Suprapubic skin (tissue), 4 donors: Measurements from ENCODE around the gene SCGN. TPM values are rescaled to one million over a fixed set of nuclear protein-coding genes. Genes with fewer than 3 reads are reported as not detected.

Source experiments
- DNase-seq, 2 donors: peaks; one replicate each; pipeline ENCODE4 v3.0.0-alpha.2; 2019; ENCODE audit warnings: low spot score in 2 of 2
- H3K27ac ChIP-seq: fragments of 200-600 bp; sonication (generic); one replicate; pipeline ENCODE4 v1.5.1; 2019
- H3K27me3 ChIP-seq: fragments of 200-600 bp; sonication (generic); one replicate; pipeline ENCODE4 v1.5.1; 2019
- H3K36me3 ChIP-seq: fragments of 200-600 bp; sonication (generic); one replicate; pipeline ENCODE4 v1.5.1; 2019
- H3K4me1 ChIP-seq: fragments of 200-600 bp; sonication (generic); one replicate; pipeline ENCODE4 v1.5.1; 2019
- H3K4me3 ChIP-seq: fragments of 200-600 bp; sonication (generic); one replicate; pipeline ENCODE4 v1.5.1; 2019; ENCODE audit warnings: mild to moderate bottlenecking
- H3K9me3 ChIP-seq: fragments of 200-600 bp; sonication (generic); one replicate; pipeline ENCODE4 v1.5.1; 2019
- CTCF ChIP-seq, 2 donors: fragments of 200-600 bp in 1 of 2; fragments of 450-650 bp in 1 of 2; sonication (generic) in 1 of 2; IDR thresholded peaks; one replicate each; pipeline ENCODE4 v1.5.1; 2016 to 2019; ENCODE audit warnings: antibody characterized with exemption in 2 of 2, mild to moderate bottlenecking in 1 of 2, moderate library complexity in 1 of 2
- EP300 ChIP-seq: sonication (generic); formaldehyde crosslinking; IDR thresholded peaks from one replicate; pipeline ENCODE4 v1.6.1; 2017; ENCODE audit warnings: antibody characterized with exemption
- POLR2A ChIP-seq, 2 donors: fragments of 450-650 bp; IDR thresholded peaks; one replicate each; pipeline ENCODE4 v1.6.1; 2017; ENCODE audit warnings: antibody characterized with exemption in 2 of 2, mild to moderate bottlenecking in 2 of 2, moderate library complexity in 2 of 2
- POLR2AphosphoS5 ChIP-seq, 3 donors: sonication (generic); formaldehyde crosslinking; IDR thresholded peaks; one replicate each; pipeline ENCODE4 v1.6.1; 2017; ENCODE audit warnings: antibody characterized with exemption in 3 of 3
- WGBS: methylation state at CpG from one replicate; pipeline ENCODE4 v1.1.5; 2018; 5-methylcytosine and 5-hydroxymethylcytosine counted together
- total RNA-seq, 4 donors: library from RNA; depleted of rRNA; stranded (reverse); fragments of >200 nt; gene quantifications; one replicate each; pipeline ENCODE4 v1.1.0, GENCODE V29; 2016

SCGN gene
- total RNA-seq, 4 donors from 2014 or later: 0.34 TPM; not detected in 3

- WGBS: 80% methylated on average over 7 of the region's 7 CpGs
- H3K27ac ChIP-seq: no peak overlapping the region
Observed at GRCh38 chr6:25670793-25671513, 18.9 kb downstream of the SCGN start.

GRCh38 chr6:25671652-25672051 is 19.6 kb downstream of the SCGN start:
- Histone ChIP-seq H3K4me1 (no peaks in the 10 kb centered on the region), H3K9me3 (no peaks in the 10 kb centered on the region), H3K4me3 (no peak overlapping the region), H3K27me3 (no peaks in the 10 kb centered on the region), H3K27ac (no peak overlapping the region), H3K36me3 (no peaks in the 10 kb centered on the region)
- 36% methylated on average over 1 of the region's 1 CpG for WGBS
- TF ChIP-seq EP300 (no peak), POLR2A (IDR thresholded peaks at IDR 0.05) (no peak), POLR2AphosphoS5 (IDR thresholded peaks at IDR 0.05) (no peak), CTCF (IDR thresholded peaks at IDR 0.05) (no peak)
- no peak for DNase-seq

More at GRCh38 chr6:25670793-25671513, 18.9 kb downstream of the SCGN start:
- H3K9me3 ChIP-seq: no peaks in the 10 kb centered on the region
- no peak overlapping the region for H3K4me3 ChIP-seq
- no peaks in the 10 kb centered on the region for H3K4me1 ChIP-seq
- H3K27me3 ChIP-seq: no peaks in the 10 kb centered on the region
- no peak for DNase-seq
- no peak for TF ChIP-seq EP300
- TF ChIP-seq POLR2A (IDR thresholded peaks at IDR 0.05): no peak
- no peak for TF ChIP-seq POLR2AphosphoS5 (IDR thresholded peaks at IDR 0.05)
- no peak for TF ChIP-seq CTCF (IDR thresholded peaks at IDR 0.05)
- no peaks in the 10 kb centered on the region for H3K36me3 ChIP-seq

- Histone ChIP-seq H3K4me3 (no peak overlapping the region), H3K9me3 (no peaks in the 10 kb centered on the region), H3K36me3 (no peaks in the 10 kb centered on the region), H3K27me3 (no peaks in the 10 kb centered on the region), H3K27ac (no peak overlapping the region), H3K4me1 (no peaks in the 10 kb centered on the region)
- 90% methylated on average over 5 of the region's 5 CpGs for WGBS
- TF ChIP-seq POLR2AphosphoS5 (IDR thresholded peaks at IDR 0.05) (no peak), CTCF (IDR thresholded peaks at IDR 0.05) (no peak), EP300 (no peak), POLR2A (IDR thresholded peaks at IDR 0.05) (no peak)
- DNase-seq: no peak
Observed at GRCh38 chr6:25675167-25675566, 23.2 kb downstream of the SCGN start.

GRCh38 chr6:25676775-25677174 is 24.8 kb downstream of the SCGN start:
- DNase-seq: no peak
- Histone ChIP-seq H3K4me3 (no peak overlapping the region), H3K9me3 (no peaks in the 10 kb centered on the region), H3K36me3 (no peaks in the 10 kb centered on the region), H3K27ac (no peak overlapping the region), H3K27me3 (no peaks in the 10 kb centered on the region), H3K4me1 (no peaks in the 10 kb centered on the region)
- WGBS: 75% methylated on average over 5 of the region's 5 CpGs
- no peak for TF ChIP-seq EP300
- TF ChIP-seq POLR2AphosphoS5 (IDR thresholded peaks at IDR 0.05): no peak
- no peak for TF ChIP-seq POLR2A (IDR thresholded peaks at IDR 0.05)
- TF ChIP-seq CTCF (IDR thresholded peaks at IDR 0.05): no peak

- Histone ChIP-seq H3K4me3 (no peak overlapping the region), H3K9me3 (no peaks in the 10 kb centered on the region), H3K4me1 (no peaks in the 10 kb centered on the region), H3K36me3 (no peaks in the 10 kb centered on the region), H3K27me3 (no peaks in the 10 kb centered on the region), H3K27ac (no peak overlapping the region)
- no peak for DNase-seq
- no peak for TF ChIP-seq POLR2AphosphoS5 (IDR thresholded peaks at IDR 0.05)
- no peak for TF ChIP-seq POLR2A (IDR thresholded peaks at IDR 0.05)
- TF ChIP-seq CTCF (IDR thresholded peaks at IDR 0.05): no peak
- TF ChIP-seq EP300: no peak
- WGBS: 63% methylated on average over 3 of the region's 3 CpGs
Observed at GRCh38 chr6:25681848-25682247, 29.8 kb downstream of the SCGN start.
